Lower leg skin (tissue), 4 donors: ENCODE data around the gene SULT4A1. TPM values are rescaled to one million over a fixed set of nuclear protein-coding genes. Genes with fewer than 3 reads are reported as not detected.

Experiments
- DNase-seq, 2 donors: peaks; one replicate each; pipeline ENCODE4 v3.0.0-alpha.2; 2019; ENCODE audit warnings: low spot score in 2 of 2
- H3K4me3 ChIP-seq: fragments of 200-600 bp; sonication (generic); 2 replicates; pipeline ENCODE4 v1.5.1; 2017; ENCODE audit warnings: mild to moderate bottlenecking, low read depth; ENCODE audit not compliant: poor library complexity, severe bottlenecking
- POLR2A ChIP-seq, 2 donors: fragments of 450-650 bp; IDR thresholded peaks; one replicate each; pipeline ENCODE4 v1.6.1; 2016 to 2017; ENCODE audit warnings: antibody characterized with exemption in 2 of 2, mild to moderate bottlenecking in 1 of 2, moderate library complexity in 1 of 2
- WGBS, 2 donors: methylation state at CpG; one replicate each; pipeline ENCODE4 v1.1.5; 2018; 5-methylcytosine and 5-hydroxymethylcytosine counted together
- intact Hi-C: fragments of 100-400 bp; cut with DNase I; formaldehyde crosslinking; loops from one replicate; pipeline ENCODE4 v1.15.0; 2023; ENCODE audit warnings: low total_unique reads
- total RNA-seq, 4 donors: library from RNA; depleted of rRNA; stranded (reverse); fragments of >200 nt; gene quantifications; one replicate each; pipeline ENCODE4 v1.1.0, GENCODE V29; 2016
- TF ChIP-seq, protein P1 (sequence below), 3 donors: fragments of 450-650 bp; IDR thresholded peaks; one replicate each; pipeline ENCODE4 v1.5.1; 2016; ENCODE audit warnings: antibody characterized with exemption in 3 of 3, mild to moderate bottlenecking in 3 of 3, moderate library complexity in 2 of 3

SULT4A1 gene
- total RNA-seq, 4 donors from 2014 or later = not detected

DNA sequence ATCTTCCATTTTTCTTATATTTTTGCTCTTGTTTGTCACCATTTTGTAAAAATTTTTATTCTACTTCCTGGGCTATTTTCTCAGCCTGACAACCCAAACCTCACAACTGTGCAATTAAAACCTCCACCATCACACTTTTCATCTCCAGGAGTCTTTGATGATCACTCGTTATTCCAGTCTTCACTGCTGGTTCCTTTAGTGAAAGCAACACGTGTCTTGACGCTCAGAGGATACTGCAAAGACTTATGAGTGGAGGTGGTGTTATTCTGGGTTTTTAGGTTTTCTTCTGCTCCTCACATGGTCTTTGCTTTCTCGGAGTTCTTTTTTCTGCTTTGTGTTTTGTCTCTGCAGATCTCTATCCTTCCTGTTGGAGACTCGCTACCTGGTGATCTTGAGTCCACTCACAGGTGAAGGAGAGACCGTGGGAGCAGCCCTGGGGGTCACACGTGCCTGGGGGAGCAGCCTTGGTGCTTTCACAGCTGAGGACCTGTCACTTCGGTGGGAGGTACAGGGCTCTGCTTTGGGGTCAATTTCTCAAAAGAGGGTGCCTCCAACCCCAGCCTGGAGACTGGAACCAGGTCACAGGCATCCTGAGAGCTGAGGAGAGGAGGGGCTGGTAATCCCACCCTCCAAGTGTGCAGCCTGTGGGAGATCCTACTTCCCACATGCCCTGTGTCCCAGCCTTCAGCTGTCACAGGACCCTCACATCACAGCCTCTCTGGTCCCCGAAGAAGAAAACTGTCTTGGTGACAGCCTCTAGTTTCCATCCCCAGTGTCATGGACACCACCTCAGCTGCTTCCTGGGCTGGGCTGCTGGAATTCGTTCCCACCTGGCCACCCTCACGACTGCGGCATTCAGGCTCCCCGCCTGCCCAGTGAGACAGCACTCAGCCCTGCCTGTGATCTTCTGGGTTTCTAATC, 11.0 kb downstream of the SULT4A1 start:
- no peak overlapping the region for H3K4me3 ChIP-seq
- intact Hi-C loops = no loop called here
- TF ChIP-seq POLR2A (IDR thresholded peaks at IDR 0.05) = no peak
- TF ChIP-seq, protein P1, sequence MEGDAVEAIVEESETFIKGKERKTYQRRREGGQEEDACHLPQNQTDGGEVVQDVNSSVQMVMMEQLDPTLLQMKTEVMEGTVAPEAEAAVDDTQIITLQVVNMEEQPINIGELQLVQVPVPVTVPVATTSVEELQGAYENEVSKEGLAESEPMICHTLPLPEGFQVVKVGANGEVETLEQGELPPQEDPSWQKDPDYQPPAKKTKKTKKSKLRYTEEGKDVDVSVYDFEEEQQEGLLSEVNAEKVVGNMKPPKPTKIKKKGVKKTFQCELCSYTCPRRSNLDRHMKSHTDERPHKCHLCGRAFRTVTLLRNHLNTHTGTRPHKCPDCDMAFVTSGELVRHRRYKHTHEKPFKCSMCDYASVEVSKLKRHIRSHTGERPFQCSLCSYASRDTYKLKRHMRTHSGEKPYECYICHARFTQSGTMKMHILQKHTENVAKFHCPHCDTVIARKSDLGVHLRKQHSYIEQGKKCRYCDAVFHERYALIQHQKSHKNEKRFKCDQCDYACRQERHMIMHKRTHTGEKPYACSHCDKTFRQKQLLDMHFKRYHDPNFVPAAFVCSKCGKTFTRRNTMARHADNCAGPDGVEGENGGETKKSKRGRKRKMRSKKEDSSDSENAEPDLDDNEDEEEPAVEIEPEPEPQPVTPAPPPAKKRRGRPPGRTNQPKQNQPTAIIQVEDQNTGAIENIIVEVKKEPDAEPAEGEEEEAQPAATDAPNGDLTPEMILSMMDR (IDR thresholded peaks at IDR 0.05) = no peak
- WGBS, 2 donors = 54 to 64% methylated on average over 12 to 13 of the region's 13 CpGs
- peak in 1 of 2 donors; percentile 73 for DNase-seq

- no peak overlapping the region for H3K4me3 ChIP-seq
- intact Hi-C loops = no loop called here
- no peak for TF ChIP-seq POLR2A (IDR thresholded peaks at IDR 0.05)
- TF ChIP-seq, protein P1 (IDR thresholded peaks at IDR 0.05) = no peak
- WGBS, 2 donors = 70 to 75% methylated on average over 12 of the region's 12 CpGs
- peak in 1 of 2 donors; percentile 45 for DNase-seq
Measured at GRCh38 chr22:43850529-43850928, 11.8 kb downstream of the SULT4A1 start.

- intact Hi-C loops = no loop called here
- 60 to 65% methylated on average over 13 of the region's 13 CpGs for WGBS, 2 donors
- DNase-seq = peak in 1 of 2 donors; percentile 60
- no peak overlapping the region for H3K4me3 ChIP-seq
- TF ChIP-seq, protein P1 (IDR thresholded peaks at IDR 0.05) = no peak
- no peak for TF ChIP-seq POLR2A (IDR thresholded peaks at IDR 0.05)
Measured at GRCh38 chr22:43849731-43850130, 12.6 kb downstream of the SULT4A1 start.

- WGBS, 2 donors = 68 to 69% methylated on average over 10 to 16 of the region's 16 CpGs
- peak in 1 of 2 donors; percentile 70 for DNase-seq
- no peak overlapping the region for H3K4me3 ChIP-seq
- no peak for TF ChIP-seq POLR2A (IDR thresholded peaks at IDR 0.05)
- TF ChIP-seq, protein P1 (IDR thresholded peaks at IDR 0.05) = no peak
- intact Hi-C loops = no loop called here
Measured at GRCh38 chr22:43848366-43849171, 13.7 kb downstream of the SULT4A1 start.

GRCh38 chr22:43847376-43848289, 14.7 kb downstream of the SULT4A1 start:
- no peak overlapping the region for H3K4me3 ChIP-seq
- intact Hi-C loops = no loop called here
- no peak for TF ChIP-seq POLR2A (IDR thresholded peaks at IDR 0.05)
- TF ChIP-seq, protein P1 (IDR thresholded peaks at IDR 0.05) = no peak
- DNase-seq = peak in 1 of 2 donors; percentile 78
- 80 to 86% methylated on average over 13 to 14 of the region's 14 CpGs for WGBS, 2 donors
